Superior temporal gyrus (tissue), 1 donor: ENCODE data around the gene LPP.
A peak's percentile ranks its signal among the peaks of the same experiment; 100 is the strongest.
"Not testable (repeated sequence)": the region's sequence is repeated elsewhere in the genome, so short reads cannot be mapped to it uniquely, and the experiment has no call there.

Source experiments
- DNase-seq: peaks from one replicate; pipeline ENCODE4 v3.0.0-alpha.2; 2016; ENCODE audit errors: extremely low spot score

LPP gene

DNA sequence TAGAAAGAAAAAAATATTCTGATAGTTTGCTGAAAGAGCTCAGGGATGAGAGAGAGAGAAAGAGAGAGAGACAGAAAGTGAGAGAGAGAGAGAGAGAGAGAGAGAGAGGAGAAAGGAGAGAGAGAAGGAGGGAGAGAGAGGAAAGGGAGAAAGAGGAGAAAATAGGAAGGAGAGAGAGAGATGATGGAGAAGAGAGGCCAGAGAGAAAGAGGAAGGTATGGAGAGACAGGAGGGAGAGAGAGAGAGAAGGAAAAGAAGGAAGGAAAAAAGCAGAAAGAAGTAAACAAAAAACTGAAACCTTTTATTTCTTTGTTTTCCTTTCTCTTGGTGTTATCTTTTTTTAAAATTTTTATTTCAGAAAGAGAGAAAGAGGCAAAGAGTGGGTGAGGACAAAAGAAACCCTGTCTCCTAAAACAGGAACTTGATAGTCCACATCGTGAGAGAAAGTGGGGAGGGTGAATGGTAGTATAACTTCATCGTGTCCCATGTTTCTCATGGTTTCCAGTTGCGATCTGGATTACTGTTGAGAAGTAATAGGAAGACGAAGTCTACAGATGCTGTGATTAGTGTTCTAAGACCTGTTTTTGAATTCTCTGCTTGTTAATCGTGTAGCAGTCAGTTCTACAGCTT is 279.7 kb downstream of the LPP start:
- no peak for DNase-seq

DNA sequence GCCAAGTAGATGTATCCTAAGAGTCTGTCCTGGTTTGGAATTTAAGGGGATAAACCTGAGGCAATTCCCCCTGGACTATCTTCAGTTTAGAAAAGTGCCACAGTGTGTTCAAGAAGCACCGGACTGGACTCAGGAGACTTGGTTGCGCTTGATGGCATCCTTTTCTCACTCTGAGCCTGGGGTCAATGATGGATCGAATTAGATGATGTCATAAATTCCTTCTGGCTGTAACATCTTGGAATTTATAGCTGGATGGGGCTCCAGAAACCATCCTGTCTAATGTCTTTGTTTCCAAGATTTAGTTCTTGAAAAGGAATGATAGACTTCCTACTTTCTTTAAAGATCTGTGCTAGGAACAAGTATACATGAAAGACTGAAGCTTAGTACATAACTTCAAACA is 280.6 kb downstream of the LPP start:
- DNase-seq, result no peak

DNA sequence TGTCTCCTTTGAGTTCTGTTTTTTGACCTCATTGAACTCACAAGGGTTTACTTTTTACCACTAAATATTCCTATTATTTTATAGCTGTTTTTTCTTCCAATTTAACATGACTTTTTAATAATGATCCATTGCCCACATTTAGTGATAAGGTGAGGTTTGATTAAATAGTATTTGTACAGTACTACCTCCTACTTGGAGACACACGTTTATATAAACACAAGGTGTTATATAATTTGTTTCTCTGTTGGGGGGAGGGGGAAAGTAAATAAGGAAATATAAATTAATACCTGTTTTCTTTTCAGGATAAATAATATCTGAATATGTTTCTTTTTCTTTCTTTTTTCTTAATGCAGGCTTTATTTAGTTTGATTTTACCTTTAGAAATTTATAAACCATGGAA is 281.3 kb downstream of the LPP start:
- no peak for DNase-seq

DNA sequence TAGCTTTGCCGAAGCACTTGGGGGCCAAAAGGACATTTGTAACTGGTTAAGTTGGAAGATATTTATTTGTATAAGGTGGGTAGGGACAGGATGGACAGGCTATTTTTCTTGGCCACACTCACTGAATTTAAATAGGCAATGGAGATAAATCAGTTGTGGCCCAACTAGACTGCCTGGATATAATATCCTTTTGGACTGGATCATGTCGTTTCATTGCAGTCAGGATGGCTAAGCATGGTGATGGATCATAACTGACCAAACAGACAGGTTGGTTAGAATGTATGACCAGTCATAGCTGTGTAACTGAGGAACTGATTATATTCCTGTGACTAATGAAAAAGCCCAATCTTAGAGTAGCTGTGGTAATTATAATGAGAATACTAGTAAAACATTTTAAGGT is 284.0 kb downstream of the LPP start:
- no peak for DNase-seq

DNA sequence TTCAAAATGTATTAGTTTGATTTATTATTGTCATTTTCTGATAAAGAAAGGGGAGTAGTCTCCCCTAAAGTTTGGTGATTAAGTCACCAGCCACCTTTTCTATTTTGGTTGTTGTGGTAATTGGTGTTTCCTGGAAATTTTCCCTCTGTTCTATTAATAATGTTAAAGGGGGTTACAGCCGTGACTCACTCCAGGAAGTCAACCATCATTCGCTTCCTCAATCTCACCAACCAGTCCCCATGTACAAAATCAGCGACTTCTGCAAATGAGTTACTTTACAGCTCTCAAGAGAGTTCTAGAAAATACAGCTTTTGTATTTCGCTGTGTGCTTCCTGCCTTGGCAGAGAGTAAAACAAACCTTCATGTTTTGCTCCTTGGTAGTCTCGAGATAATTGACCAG is 285.1 kb downstream of the LPP start:
- DNase-seq, result no peak

DNA sequence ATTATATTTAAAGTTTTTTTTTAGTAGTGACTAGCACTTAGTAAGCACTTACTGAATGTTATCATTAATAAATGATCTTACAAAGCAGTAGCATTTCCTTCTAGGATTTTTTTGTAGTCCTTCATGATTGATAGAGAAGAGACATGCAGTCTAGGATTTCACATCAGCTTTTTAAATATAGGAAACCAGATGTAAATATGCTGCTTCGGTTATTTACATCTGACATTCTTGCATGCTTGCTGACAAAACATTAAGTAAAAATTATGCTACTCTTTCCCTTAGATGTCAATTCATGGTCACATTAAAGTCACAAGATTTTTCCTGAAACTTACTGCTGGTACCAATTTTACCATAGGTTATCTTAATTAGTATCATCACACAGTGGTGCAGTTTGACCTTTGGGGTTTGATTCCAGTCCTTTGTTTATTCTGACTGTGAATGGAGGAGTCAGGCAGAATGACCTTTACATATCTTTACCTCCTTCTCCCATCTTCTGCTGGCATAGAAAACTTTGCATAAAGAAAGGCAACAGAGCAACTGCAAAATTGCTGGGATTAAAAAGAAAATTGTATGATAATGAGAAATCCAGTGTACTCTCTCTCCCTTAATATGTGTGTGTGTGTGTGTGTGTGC is 286.5 kb downstream of the LPP start:
- no peak for DNase-seq

DNA sequence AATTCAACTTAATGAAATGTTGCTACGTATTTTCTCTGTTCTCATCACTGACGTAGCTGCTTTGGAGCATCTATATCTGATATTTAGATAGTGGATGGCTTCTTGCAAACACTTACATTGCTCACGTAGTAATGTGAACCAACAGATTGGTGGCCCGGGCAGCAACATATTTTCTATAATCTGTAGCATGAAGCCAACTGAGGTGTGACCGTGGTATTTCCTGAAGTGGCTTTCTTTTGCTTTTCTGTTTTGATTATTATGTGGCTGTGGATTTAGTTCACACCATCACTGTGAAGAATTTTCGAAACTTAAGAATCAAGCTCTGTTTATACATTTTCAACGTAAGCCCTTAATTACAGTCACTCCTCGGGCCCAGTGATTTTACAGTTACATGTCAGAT is 288.5 kb downstream of the LPP start:
- no peak for DNase-seq

DNA sequence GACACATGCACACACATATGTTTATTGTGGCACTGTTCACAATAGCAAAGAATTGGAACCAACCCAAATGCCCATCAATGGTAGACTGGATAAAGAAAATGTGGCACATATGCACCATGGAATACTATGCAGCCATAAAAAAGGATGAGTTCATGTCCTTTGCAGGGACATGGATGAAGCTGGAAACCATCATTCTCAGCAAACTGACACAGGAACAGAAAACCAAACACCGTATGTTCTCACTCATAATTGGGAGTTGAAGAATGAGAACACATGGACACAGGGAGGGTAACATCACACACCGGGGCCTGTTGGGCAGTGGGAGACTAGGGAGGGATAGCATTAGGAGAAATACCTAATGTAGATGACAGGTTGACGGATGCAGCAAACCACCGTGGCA is 291.2 kb downstream of the LPP start:
- DNase-seq, result not testable (repeated sequence)

DNA sequence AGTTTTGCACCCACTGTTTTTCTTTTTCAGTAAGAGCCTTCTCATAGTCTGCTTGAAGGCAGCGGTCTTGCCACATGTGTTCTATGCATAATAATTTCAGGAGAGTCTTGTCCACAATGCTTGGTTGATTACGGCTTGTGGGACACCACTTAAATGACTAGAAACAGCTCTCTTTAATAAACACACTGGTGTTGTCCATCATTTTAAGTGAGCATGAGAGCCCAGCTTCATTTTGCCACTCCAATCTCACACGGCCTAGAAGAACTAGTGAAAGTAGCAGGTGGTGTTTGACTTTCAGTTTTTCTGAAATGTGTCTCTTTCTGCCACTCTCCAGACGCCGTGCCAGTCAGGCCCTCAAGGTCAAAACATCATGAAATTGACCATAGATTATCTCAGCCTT is 292.1 kb downstream of the LPP start:
- no peak for DNase-seq

DNA sequence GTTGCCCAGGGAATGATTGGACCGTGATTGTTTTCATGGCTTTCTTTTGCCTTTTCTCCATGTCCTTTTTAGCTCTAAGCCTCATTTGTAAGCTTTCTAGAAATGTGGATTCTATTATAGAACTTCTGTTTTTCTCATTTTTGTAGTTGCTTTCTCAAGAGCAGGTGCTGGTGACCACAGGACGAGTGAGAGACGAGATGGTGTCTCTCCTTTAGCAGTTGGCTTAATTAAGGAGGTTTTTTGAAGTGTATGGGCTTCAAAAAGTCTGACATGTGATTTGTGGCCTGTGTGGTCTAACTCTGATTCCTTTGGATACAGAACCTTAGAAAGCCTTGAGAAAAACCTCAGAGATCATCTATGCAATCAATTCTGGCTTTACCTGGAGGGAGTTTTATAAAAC is 292.8 kb downstream of the LPP start:
- no peak for DNase-seq

DNA sequence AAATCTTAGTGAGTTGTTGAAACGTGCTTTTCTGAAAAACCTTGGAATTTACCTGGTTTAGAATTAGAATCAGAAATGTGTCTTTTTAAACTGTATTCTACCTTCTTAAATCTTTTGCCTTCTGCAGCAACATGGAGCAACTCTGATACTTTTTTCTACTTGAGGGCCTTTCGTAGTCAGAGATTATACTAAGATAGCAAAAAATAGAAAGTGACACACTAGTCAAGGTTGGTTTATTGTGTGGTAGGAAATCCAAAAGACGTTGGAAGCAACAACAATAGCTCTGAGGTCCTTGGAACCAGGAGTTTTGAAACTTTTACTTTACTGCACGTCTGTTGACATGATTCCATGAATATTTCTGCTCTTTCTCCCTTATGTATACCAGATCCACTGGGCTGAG is 294.9 kb downstream of the LPP start:
- DNase-seq, result no peak

DNA sequence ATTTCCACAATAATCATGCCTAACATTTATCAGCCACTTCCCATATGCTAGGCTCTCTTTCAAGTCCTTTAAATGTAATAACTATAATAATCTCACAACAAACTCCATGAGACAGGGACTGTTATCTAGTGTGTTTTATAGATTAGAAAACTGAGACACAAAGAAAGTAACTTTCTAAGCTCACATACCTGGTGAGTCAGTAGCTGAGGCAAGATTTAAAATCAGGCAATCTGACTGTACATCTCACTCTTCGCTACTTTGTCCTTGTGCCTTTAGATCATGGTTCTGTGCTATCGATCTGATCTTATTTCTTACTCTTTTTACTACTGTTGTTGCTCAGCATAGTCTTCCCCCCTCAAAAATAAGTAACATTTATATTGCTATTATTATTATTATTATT is 295.5 kb downstream of the LPP start:
- DNase-seq, result no peak

DNA sequence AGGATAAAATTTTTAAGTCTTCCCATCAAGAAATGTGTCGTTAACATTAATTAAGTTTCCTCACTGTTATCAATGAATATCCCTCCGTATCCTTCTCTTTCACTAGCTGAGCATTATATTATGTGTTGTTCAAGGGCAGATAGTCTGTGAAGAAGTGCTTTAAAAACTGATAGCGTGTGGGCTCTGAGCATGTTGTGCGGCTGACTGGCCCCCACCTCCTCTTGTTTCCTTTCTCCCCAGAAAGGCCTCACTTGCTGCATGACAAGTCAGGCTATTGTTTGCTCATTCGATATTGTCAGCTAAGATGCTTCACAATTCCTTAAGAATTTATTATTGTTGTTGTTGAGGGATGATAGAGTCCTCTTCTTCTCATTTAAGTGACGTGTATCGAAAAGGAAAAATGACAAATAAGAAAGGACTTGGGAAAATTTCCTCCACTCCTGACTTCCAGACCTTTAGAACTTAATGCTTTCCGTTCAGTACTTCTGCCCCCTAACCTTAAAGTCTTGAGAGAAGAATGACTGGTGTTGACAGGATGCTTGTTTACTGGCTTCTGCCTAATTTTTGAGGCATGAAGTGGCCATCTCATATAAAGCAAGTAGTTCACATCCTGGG is 298.3 kb downstream of the LPP start:
- no peak for DNase-seq

DNA sequence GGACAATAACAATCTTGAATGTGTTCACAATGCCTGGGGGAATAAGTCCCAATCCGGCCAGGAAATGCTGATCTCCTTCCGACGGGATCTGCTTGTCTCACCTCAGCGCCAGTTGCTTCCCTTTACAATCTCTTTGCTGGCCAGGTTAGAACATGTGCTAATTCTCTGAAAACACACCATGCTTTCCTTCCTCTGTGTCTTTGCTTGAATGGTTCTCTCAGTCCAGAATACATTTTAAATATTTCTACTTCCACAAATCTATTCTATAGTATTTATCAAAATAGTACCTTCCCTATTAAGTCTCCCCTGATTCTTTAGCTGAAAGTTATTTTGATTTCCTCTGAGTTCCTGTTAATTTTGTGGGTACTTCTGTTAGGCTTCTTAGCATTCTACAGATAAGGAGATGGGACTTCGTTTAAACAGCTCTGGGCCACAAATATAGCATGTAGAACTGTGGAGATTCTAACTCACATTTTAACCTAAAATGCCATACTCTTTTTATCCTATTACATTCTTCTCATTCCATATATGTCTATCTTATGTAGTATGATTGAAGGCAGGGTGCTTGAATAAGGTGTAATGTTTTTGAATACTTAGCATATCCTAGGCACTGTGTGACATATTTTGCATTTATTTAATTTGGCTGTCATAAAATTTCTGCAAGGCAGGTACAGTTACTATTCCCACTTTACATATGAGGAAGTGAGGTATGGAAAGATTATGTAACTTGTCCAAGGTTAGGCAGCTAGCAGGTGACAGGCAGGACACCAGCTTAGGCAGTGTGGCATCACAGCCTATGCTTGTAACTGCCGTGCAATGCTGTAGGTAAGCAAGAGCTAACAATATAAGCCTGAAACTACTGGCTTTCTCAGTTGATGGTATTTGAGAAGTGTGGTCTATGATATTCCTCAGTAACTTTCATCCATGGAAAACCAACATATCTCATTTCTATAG is 299.8 kb downstream of the LPP start:
- DNase-seq, result no peak

DNA sequence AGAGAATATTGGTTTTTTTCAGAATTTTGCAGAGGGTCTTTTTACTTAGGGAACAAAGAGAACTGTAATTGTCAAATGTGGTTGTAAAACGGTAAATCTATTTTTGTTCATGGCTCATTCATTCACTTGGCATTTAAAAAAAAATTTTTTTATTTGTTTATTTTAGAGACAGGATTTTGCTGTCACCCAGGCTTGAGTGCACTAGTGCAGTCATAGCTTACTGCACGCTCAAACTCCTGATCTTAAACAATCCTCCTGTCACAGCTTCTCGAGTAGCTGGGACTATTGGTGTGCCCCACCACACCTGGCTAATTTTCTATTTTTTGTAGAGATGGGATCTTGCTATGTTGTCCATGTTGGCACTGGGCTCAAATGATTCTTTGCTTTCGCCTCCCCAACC is 301.8 kb downstream of the LPP start:
- no peak for DNase-seq

DNA sequence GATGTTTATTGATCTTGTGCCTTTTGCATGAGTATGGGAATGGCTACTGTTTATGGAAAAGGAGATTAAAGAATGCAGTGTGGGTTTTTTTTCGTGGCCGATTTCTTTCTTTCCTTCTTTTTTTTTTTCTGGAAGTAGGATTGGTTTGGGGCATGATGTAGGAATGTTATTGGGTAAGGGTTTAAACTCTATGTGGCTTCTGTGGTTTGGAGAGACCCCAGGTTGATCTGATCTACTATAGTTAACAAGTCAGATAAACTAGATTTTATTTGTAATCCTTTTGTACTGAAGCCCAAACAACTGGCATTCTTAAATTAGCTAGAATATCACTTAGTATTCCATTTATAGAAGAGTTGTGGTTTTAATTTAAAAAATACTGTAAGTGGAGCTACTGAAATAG is 304.8 kb downstream of the LPP start:
- no peak for DNase-seq

DNA sequence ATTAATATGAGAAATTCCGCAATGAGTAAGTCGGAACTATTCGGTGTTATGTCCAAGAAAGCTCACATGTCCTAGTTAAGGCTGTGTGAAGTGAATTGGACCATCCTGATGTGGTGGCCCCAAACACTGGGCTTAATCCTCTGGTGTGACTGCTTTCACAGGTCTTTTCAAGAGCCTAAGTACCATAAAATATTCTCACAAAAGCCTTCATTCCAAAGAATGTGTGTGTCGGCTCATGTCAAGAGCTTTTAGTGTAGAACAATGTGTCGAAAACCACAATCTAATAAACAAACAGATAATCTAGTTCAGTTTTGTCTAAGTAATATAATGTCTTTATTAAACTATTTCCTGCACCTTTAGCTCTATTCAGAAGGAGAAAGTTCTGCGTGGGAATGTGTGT is 311.4 kb downstream of the LPP start:
- no peak for DNase-seq

DNA sequence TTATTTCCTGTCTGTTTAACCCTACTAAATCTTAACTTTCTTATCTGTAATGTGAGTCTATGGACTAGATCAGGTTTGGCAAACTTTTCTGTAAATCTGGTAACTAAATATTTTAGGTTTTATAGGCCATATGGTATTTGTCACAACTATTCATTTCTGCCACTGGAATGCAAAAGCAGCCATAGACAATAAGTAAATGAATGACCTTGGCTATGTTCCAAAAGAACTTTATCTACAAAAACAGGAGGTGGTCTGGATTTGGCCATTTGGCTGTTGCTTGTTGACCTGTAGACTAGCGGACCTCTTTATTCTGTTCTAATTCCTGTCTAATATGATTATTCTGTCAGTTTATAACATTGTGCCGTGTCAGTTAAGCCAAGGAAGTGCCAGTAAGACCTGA is 314.2 kb downstream of the LPP start:
- DNase-seq, result no peak

DNA sequence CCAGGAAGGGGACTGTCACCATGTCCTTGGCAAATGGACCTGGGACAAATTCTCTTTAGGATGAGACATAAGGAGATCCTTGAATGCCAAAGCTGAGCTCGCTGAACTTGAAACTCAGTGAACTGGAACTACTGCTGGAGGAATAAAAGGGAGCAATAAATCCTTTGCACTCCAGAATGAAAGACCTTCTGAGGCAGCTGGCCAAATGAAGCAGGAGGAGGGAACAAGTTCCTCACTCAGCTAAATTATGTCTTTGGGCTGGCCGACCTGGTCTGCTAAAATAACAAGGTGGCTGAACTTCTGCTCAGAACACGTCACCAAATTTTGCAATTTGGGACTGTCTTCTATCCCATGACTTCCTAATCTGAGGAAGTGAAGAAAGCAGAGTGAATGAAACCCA is 314.7 kb downstream of the LPP start:
- DNase-seq, result no peak

DNA sequence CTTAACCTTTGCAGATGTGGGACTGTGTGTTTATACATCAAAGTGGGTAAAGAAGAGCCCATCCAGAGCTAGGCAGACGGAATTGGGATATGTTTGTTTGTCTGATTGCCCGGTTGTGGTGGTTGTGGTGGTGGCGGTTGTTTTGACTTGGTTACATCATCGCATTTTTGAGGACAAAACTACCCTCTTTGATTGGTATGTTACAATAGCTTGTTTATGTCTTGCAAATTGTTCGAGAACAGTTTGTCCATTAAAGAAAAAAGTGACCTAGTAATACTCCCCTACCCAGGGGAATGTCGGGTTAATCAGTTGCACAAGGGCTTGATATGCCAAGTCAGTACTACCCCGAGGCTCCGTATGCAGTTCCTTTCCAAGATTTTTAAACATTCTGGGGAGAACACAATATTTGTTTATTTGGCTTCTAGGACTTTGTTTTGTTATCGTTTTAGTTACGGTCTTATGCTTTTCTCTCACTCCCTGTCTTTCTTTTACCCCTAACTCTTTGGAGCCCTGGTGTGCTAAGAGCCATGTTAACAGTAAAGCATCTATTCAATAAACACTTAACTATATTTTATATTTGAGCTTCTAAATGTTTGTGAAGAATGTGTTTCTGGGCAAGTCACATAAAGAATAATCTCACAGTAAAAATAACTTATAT is 315.4 kb downstream of the LPP start:
- peak; percentile 60 for DNase-seq

DNA sequence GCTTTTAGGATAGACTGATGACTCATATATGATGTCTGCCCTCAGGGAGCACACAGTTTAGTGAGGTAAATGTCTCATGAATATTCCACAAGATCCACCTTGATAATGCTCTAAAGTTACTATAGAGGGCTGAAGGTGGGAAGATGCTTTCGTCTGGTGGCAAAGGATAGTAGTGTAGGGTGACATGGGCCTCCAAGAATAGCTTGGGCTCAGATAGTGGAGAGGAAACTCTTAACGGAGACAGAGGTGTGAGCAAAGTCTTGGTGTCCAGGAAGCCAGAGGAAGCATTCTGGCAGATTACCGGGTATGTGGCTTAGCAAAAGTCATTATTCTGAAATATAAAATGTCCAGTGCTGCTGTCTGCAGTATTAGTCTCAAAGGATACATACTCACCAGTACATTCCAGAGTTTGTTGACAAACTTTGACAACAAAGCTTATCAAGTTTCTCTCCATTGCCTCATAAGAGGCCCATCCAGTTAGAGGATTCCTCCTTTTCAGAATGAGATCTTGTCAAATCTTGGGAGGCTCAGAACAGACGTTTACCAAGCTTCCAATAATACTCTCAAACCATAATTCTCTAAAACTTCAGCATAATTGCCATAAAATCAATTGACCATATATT is 316.7 kb downstream of the LPP start:
- DNase-seq, result no peak

DNA sequence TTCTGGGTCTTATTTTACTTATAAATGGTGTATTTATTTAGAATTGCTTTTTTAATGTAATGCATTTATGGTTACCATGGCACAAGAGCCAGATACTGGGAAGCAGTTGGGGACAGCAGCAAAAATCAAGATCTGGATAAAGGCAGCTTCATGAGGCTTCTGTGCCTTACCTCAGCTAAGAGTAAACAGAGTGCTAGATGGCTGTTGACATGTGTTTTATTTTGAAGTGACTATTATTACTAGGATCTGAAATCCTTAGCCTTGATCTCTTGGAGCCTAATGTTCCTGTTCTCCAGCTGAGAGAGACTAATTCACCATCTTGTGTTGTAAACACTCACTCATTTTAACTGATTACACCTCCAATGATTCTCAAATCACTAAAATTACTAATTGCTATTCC is 317.8 kb downstream of the LPP start:
- DNase-seq, result no peak
